HG03095 (cell line): Measurements from ENCODE around the gene DAB1.

ENCODE experiments used
- ATAC-seq: cut with Tn5 transposase; IDR thresholded peaks from one replicate; pipeline ENCODE4 v1.9.1; 2021; ENCODE audit warnings: moderate library complexity; ENCODE audit not compliant: unreplicated experiment

DAB1 gene

GRCh38 chr1:57423656-57424211 lies at the start of gene DAB1:
Gene DAB1, minus strand, starts transcription at chr1:57424060. Its CDS starts 133,030 bp downstream, at chr1:57291030.
- ATAC-seq, result no peak

GRCh38 chr1:57473448-57473847 lies 49.6 kb upstream of the DAB1 start:
- ATAC-seq, result no peak

- ATAC-seq, result no peak
Observed at GRCh38 chr1:57471995-57472394, 48.1 kb upstream of the DAB1 start.

- ATAC-seq, result no peak
Observed at GRCh38 chr1:57470036-57470435, 46.2 kb upstream of the DAB1 start.

GRCh38 chr1:57468641-57469523 lies 45.0 kb upstream of the DAB1 start:
- ATAC-seq, result no peak

GRCh38 chr1:57467830-57468229 lies 44.0 kb upstream of the DAB1 start:
- ATAC-seq, result no peak

- no peak for ATAC-seq
Observed at GRCh38 chr1:57464756-57465155, 40.9 kb upstream of the DAB1 start.

- no peak for ATAC-seq
Observed at GRCh38 chr1:57463343-57463742, 39.5 kb upstream of the DAB1 start.

GRCh38 chr1:57461405-57461804 lies 37.5 kb upstream of the DAB1 start:
- ATAC-seq, result no peak

- no peak for ATAC-seq
Observed at GRCh38 chr1:57451516-57451915, 27.7 kb upstream of the DAB1 start.

- ATAC-seq, result no peak
Observed at GRCh38 chr1:57450981-57451380, 27.1 kb upstream of the DAB1 start.

- ATAC-seq, result no peak
Observed at GRCh38 chr1:57447551-57447950, 23.7 kb upstream of the DAB1 start.

GRCh38 chr1:57443004-57443403 lies 19.1 kb upstream of the DAB1 start:
- no peak for ATAC-seq

GRCh38 chr1:57440096-57440495 lies 16.2 kb upstream of the DAB1 start:
- ATAC-seq, result no peak

GRCh38 chr1:57431400-57431799 lies 7.5 kb upstream of the DAB1 start:
- no peak for ATAC-seq

- no peak for ATAC-seq
Observed at GRCh38 chr1:57424231-57425027, 569 bp upstream of the DAB1 start.

- ATAC-seq, result no peak
Observed at GRCh38 chr1:57423135-57423655, 665 bp downstream of the DAB1 start.

- no peak for ATAC-seq
Observed at GRCh38 chr1:57422271-57423134, 1.4 kb downstream of the DAB1 start.

GRCh38 chr1:57421806-57422205 lies 2.1 kb downstream of the DAB1 start:
- ATAC-seq, result no peak

- ATAC-seq, result no peak
Observed at GRCh38 chr1:57420981-57421785, 2.7 kb downstream of the DAB1 start.
